Stimulated activated naive CD8-positive, alpha-beta T cell treated with anti-CD3 and anti-CD28 coated beads, Interleukin-15, Interleukin-2, amounts not matched to agents 100 U/mL and 50 U/mL, for 24 hours (primary cell): Measurements from ENCODE around the gene MFAP1.
A peak's percentile ranks its signal among the peaks of the same experiment; 100 is the strongest.
"Not testable (repeated sequence)": the region's sequence is repeated elsewhere in the genome, so short reads cannot be mapped to it uniquely, and the experiment has no call there.

ENCODE experiments used
- ATAC-seq: fragments of 150-1000 bp; cut with Tn5 transposase; one replicate; pipeline ENCODE4 v1.10.0; 2021
- DNase-seq: peaks from one replicate; pipeline ENCODE4 v3.0.0; 2021

MFAP1 gene

GRCh38 chr15:43824302-43825246 lies at the start of gene MFAP1:
MFAP1 (minus strand) TSS chr15:43824690; CDS start chr15:43824569, 121 bp downstream.
- peak; percentile 81 for ATAC-seq
- peak; percentile 92 for DNase-seq

- ATAC-seq = no peak
- DNase-seq = no peak
Observed at GRCh38 chr15:43873651-43874050, 49.2 kb upstream of the MFAP1 start.

- ATAC-seq (peak; percentile 61), DNase-seq (peak; percentile 12)
Observed at GRCh38 chr15:43872416-43873020, 48.0 kb upstream of the MFAP1 start.

GRCh38 chr15:43871835-43872234 lies 47.3 kb upstream of the MFAP1 start:
- no peak for ATAC-seq
- no peak for DNase-seq

GRCh38 chr15:43868406-43868805 lies 43.9 kb upstream of the MFAP1 start:
- ATAC-seq (no peak), DNase-seq (no peak)

- no peak for ATAC-seq
- DNase-seq = no peak
Observed at GRCh38 chr15:43867096-43867495, 42.6 kb upstream of the MFAP1 start.

- not testable (repeated sequence) for ATAC-seq, DNase-seq
Observed at GRCh38 chr15:43866636-43867035, 42.1 kb upstream of the MFAP1 start.

- DNase-seq (no peak), ATAC-seq (no peak)
Observed at GRCh38 chr15:43859546-43859945, 35.1 kb upstream of the MFAP1 start.

- no peak for DNase-seq
Observed at GRCh38 chr15:43854801-43855200, 30.3 kb upstream of the MFAP1 start.

GRCh38 chr15:43852607-43853006 lies 28.1 kb upstream of the MFAP1 start:
- no peak for ATAC-seq
- DNase-seq = no peak

More at GRCh38 chr15:43854801-43855200, 30.3 kb upstream of the MFAP1 start:
- ATAC-seq = peak; percentile 32

- DNase-seq = no peak
- ATAC-seq = no peak
Observed at GRCh38 chr15:43851251-43851650, 26.8 kb upstream of the MFAP1 start.

GRCh38 chr15:43845421-43845820 lies 20.9 kb upstream of the MFAP1 start:
- DNase-seq = no peak
- ATAC-seq = no peak

- not testable (repeated sequence) for ATAC-seq, DNase-seq
Observed at GRCh38 chr15:43832485-43832884, 8.0 kb upstream of the MFAP1 start.

GRCh38 chr15:43831519-43832052 lies 7.1 kb upstream of the MFAP1 start:
- not testable (repeated sequence) for DNase-seq, ATAC-seq

GRCh38 chr15:43830691-43831275 lies 6.3 kb upstream of the MFAP1 start:
- DNase-seq = not testable (repeated sequence)

GRCh38 chr15:43829951-43830540 lies 5.6 kb upstream of the MFAP1 start:
- DNase-seq, ATAC-seq: not testable (repeated sequence)

More at GRCh38 chr15:43830691-43831275, 6.3 kb upstream of the MFAP1 start:
- ATAC-seq = not testable (repeated sequence)

GRCh38 chr15:43828061-43828657 lies 3.7 kb upstream of the MFAP1 start:
- peak; percentile 29 for ATAC-seq
- DNase-seq = no peak

- ATAC-seq = peak; percentile 84
- peak; percentile 89 for DNase-seq
Observed at GRCh38 chr15:43826508-43827341, 2.2 kb upstream of the MFAP1 start, which contains the start of gene WDR76. WDR76 (plus strand) TSS chr15:43827002; CDS start chr15:43827033, 31 bp downstream.

- ATAC-seq = no peak
- DNase-seq = no peak
Observed at GRCh38 chr15:43826029-43826507, 1.6 kb upstream of the MFAP1 start.

GRCh38 chr15:43825305-43825704 lies 815 bp upstream of the MFAP1 start:
- not testable (repeated sequence) for ATAC-seq, DNase-seq
